Left renal pelvis (tissue), 4 donors: ENCODE data around the gene SIX2. TPM values are rescaled to one million over a fixed set of nuclear protein-coding genes. Genes with fewer than 3 reads are reported as not detected.

Source experiments
- DNase-seq, 4 donors: peaks; one replicate each; pipeline ENCODE4 v3.0.0-alpha.2; 2013; ENCODE audit warnings: low read depth in 4 of 4, low spot score in 3 of 4
- polyA plus RNA-seq, 4 donors: library from polyadenylated mRNA; unstranded; fragments of 120-200 nt; gene quantifications; one replicate each; pipeline ENCODE4 v1.2.1, GENCODE V29; 2013; ENCODE audit not compliant: insufficient read length in 4 of 4

SIX2 gene
- polyA plus RNA-seq, 4 donors = 20.8 to 31.9 (median 28.5) TPM

- no peak for DNase-seq
Measured at GRCh38 chr2:45024097-45024496, 14.8 kb upstream of the SIX2 start.

- DNase-seq = no peak
Measured at GRCh38 chr2:45020439-45020838, 11.2 kb upstream of the SIX2 start.

GRCh38 chr2:45018023-45018422, 8.8 kb upstream of the SIX2 start:
- no peak for DNase-seq

GRCh38 chr2:45014831-45015230, 5.6 kb upstream of the SIX2 start:
- no peak for DNase-seq

- no peak for DNase-seq
Measured at GRCh38 chr2:45014016-45014702, 4.9 kb upstream of the SIX2 start.

GRCh38 chr2:45013229-45014015, 4.2 kb upstream of the SIX2 start:
- DNase-seq = no peak

GRCh38 chr2:45012733-45013132, 3.5 kb upstream of the SIX2 start:
- DNase-seq = no peak

- DNase-seq = no peak
Measured at GRCh38 chr2:45011621-45012602, 2.7 kb upstream of the SIX2 start.

- DNase-seq = no peak
Measured at GRCh38 chr2:45011121-45011520, 1.9 kb upstream of the SIX2 start.

- no peak for DNase-seq
Measured at GRCh38 chr2:45010702-45011012, 1.4 kb upstream of the SIX2 start.

- DNase-seq = no peak
Measured at GRCh38 chr2:45009928-45010701, 863 bp upstream of the SIX2 start.

- DNase-seq = no peak
Measured at GRCh38 chr2:45008296-45009129, 739 bp downstream of the SIX2 start.

- no peak for DNase-seq
Measured at GRCh38 chr2:45007961-45008295, 1.3 kb downstream of the SIX2 start.

- no peak for DNase-seq
Measured at GRCh38 chr2:45006942-45007287, 2.3 kb downstream of the SIX2 start.

GRCh38 chr2:45006041-45006941, 3.0 kb downstream of the SIX2 start:
- DNase-seq = no peak

- DNase-seq = no peak
Measured at GRCh38 chr2:45005261-45006002, 3.8 kb downstream of the SIX2 start.

GRCh38 chr2:45004562-45005191, 4.6 kb downstream of the SIX2 start:
- no peak for DNase-seq
